Liver (tissue), 9 donors: ENCODE results near the gene LYPD4. TPM values are rescaled to one million over a fixed set of nuclear protein-coding genes. Genes with fewer than 3 reads are reported as not detected.

Experiments
- DNase-seq: peaks from one replicate; pipeline ENCODE4 v3.0.0-alpha.2; 2017; ENCODE audit warnings: low spot score
- H3K27ac ChIP-seq, 2 donors: one replicate each; pipeline ENCODE4 v1.7.0; 2013; ENCODE audit warnings: inconsistent platforms in 2 of 2, low read length in 2 of 2, control low read depth in 1 of 2, low read depth in 1 of 2, mild to moderate bottlenecking in 1 of 2
- H3K27me3 ChIP-seq, 4 donors: one replicate each; pipeline versions ENCODE4 v1.6.1 to v1.7.0; 2013; ENCODE audit warnings: low read length in 3 of 4, inconsistent platforms in 1 of 4, mild to moderate bottlenecking in 1 of 4, moderate library complexity in 1 of 4; ENCODE audit not compliant: control insufficient read depth in 4 of 4, insufficient read depth in 4 of 4
- H3K36me3 ChIP-seq, 4 donors: one replicate each; pipeline versions ENCODE4 v1.6.1 to v1.7.0; 2013; ENCODE audit warnings: low read length in 3 of 4, mild to moderate bottlenecking in 3 of 4, low read depth in 1 of 4, moderate library complexity in 1 of 4; ENCODE audit not compliant: control insufficient read depth in 4 of 4, insufficient read depth in 3 of 4
- H3K4me1 ChIP-seq, 4 donors: one replicate each; pipeline versions ENCODE4 v1.6.1 to v1.7.0; 2013; ENCODE audit warnings: low read length in 3 of 4, mild to moderate bottlenecking in 3 of 4, moderate library complexity in 1 of 4; ENCODE audit not compliant: control insufficient read depth in 4 of 4, insufficient read depth in 4 of 4
- H3K4me3 ChIP-seq, 3 donors: one replicate each; pipeline versions ENCODE4 v1.6.1 to v1.7.0; 2013; ENCODE audit warnings: low read length in 3 of 3, control low read depth in 1 of 3, low read depth in 1 of 3, mild to moderate bottlenecking in 1 of 3
- H3K9ac ChIP-seq, 2 donors: one replicate each; pipeline ENCODE4 v1.7.0; 2013; ENCODE audit warnings: low read length in 2 of 2, mild to moderate bottlenecking in 2 of 2, moderate library complexity in 2 of 2, control low read depth in 1 of 2, low read depth in 1 of 2
- H3K9me3 ChIP-seq, 4 donors: one replicate each; pipeline versions ENCODE4 v1.6.1 to v1.7.0; 2013; ENCODE audit warnings: low read length in 3 of 4; ENCODE audit not compliant: control insufficient read depth in 4 of 4
- EGR1 ChIP-seq, 2 donors: IDR thresholded peaks; 2 replicates each; pipeline ENCODE4 v1.6.1; 2016 to 2018; ENCODE audit warnings: antibody characterized with exemption in 2 of 2, low read depth in 2 of 2
- FOXA1 ChIP-seq: IDR thresholded peaks from 2 replicates; pipeline ENCODE4 v1.6.1; 2016; ENCODE audit warnings: antibody characterized with exemption
- GABPA ChIP-seq, 2 donors: IDR thresholded peaks in 1 of 2; conservative IDR thresholded peaks in 1 of 2; 2 replicates each; pipeline ENCODE4 v1.6.1; 2016; ENCODE audit warnings: antibody characterized with exemption in 2 of 2, mild to moderate bottlenecking in 1 of 2, moderate library complexity in 1 of 2
- HNF4A ChIP-seq, 2 donors: conservative IDR thresholded peaks; 2 replicates each; pipeline ENCODE4 v1.6.1; 2016; ENCODE audit warnings: antibody characterized with exemption in 2 of 2, mild to moderate bottlenecking in 2 of 2
- HNF4G ChIP-seq: IDR thresholded peaks from 2 replicates; pipeline ENCODE4 v1.6.1; 2016; ENCODE audit warnings: antibody characterized with exemption
- NR2F2 ChIP-seq: IDR thresholded peaks from 2 replicates; pipeline ENCODE4 v1.6.1; 2016; ENCODE audit warnings: antibody characterized with exemption
- RXRA ChIP-seq, 2 donors: IDR thresholded peaks; 2 replicates each; pipeline ENCODE4 v1.6.1; 2017 to 2018; ENCODE audit warnings: antibody characterized with exemption in 2 of 2, mild to moderate bottlenecking in 1 of 2
- SP1 ChIP-seq: IDR thresholded peaks from 2 replicates; pipeline ENCODE4 v1.6.1; 2018; ENCODE audit warnings: antibody characterized with exemption, mild to moderate bottlenecking
- TAF1 ChIP-seq: conservative IDR thresholded peaks from 2 replicates; pipeline ENCODE4 v1.6.1; 2016; ENCODE audit warnings: antibody characterized with exemption, mild to moderate bottlenecking
- WGBS: extraction: QIAGEN DNeasy Blood & Tissue Kit; methylation state at CpG from one replicate; pipeline ENCODE4 v1.1.7; 2013; 5-methylcytosine and 5-hydroxymethylcytosine counted together
- polyA plus RNA-seq, 2 donors: library from polyadenylated mRNA; stranded (reverse) in 1 of 2; unstranded in 1 of 2; fragments of 200-250 nt in 1 of 2; fragments of >200 nt in 1 of 2; fragmentation: Nextera tagmentation in 1 of 2; extraction: Ambion mirVana in 1 of 2; gene quantifications; one replicate each; pipeline versions ENCODE4 v1.2.1 to v1.2.3, GENCODE V29; 2013 to 2015
- total RNA-seq, 2 donors: library from RNA; depleted of rRNA; stranded (reverse); fragments of >200 nt; gene quantifications; one replicate each; pipeline ENCODE4 v1.2.3, GENCODE V29; 2014
- TF ChIP-seq, protein P1 (sequence below): fragments of 150-350 bp; IDR thresholded peaks from 2 replicates; pipeline ENCODE4 v1.5.1; 2017; ENCODE audit warnings: improper control_type of control experiment, low read depth, low read length; ENCODE audit not compliant: missing input control
- TF ChIP-seq, protein P2 (sequence below): IDR thresholded peaks from 2 replicates; pipeline ENCODE4 v1.6.1; 2016; ENCODE audit warnings: antibody characterized with exemption
- TF ChIP-seq, protein P3 (sequence below): IDR thresholded peaks from 2 replicates; pipeline ENCODE4 v1.6.1; 2016; ENCODE audit warnings: antibody characterized with exemption, mild to moderate bottlenecking
- donor health status: healthy.
- donor health status: healthy.
- donor health status: healthy.
- donor health status: healthy.
- donor health status: healthy.

LYPD4 gene
- total and polyA plus RNA-seq, 4 donors = not detected

DNA sequence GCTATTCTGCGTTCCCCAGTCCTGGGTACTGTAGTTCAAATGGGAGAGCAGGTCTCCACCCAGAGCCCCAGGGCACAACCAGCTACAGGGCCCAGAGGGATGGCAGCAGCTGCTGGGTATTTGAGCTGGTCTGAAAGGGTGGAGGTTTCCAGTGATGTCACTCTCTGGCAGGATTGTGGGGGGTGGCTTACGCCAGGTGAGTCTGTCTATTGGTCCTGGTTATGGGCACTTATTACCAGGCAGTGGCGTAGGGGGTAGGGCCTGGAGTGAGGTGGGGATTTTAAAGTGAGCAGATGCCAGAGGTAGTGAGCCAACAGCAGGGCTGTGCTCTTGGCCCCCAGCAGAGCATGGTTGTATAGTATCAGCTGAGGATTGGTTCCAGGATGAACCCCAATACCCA lies 21.8 kb upstream of the LYPD4 start:
- Histone ChIP-seq H3K27ac (no peak overlapping the region), H3K9me3 (no peaks in the 10 kb centered on the region), H3K36me3 (peaks cover 21 to 74% (median 47%) of the 10 kb centered on the region in 4 donors), H3K27me3 (no peaks in the 10 kb centered on the region), H3K9ac (no peak overlapping the region), H3K4me3 (no peak overlapping the region), H3K4me1 (peaks cover 0 to 19% (median 13%) of the 10 kb centered on the region in 4 donors)
- TF ChIP-seq, protein P1, sequence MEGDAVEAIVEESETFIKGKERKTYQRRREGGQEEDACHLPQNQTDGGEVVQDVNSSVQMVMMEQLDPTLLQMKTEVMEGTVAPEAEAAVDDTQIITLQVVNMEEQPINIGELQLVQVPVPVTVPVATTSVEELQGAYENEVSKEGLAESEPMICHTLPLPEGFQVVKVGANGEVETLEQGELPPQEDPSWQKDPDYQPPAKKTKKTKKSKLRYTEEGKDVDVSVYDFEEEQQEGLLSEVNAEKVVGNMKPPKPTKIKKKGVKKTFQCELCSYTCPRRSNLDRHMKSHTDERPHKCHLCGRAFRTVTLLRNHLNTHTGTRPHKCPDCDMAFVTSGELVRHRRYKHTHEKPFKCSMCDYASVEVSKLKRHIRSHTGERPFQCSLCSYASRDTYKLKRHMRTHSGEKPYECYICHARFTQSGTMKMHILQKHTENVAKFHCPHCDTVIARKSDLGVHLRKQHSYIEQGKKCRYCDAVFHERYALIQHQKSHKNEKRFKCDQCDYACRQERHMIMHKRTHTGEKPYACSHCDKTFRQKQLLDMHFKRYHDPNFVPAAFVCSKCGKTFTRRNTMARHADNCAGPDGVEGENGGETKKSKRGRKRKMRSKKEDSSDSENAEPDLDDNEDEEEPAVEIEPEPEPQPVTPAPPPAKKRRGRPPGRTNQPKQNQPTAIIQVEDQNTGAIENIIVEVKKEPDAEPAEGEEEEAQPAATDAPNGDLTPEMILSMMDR = no peak
- no peak for TF ChIP-seq SP1
- TF ChIP-seq FOXA1 = no peak
- no peak for TF ChIP-seq GABPA (IDR thresholded peaks at IDR 0.05 in 1 of 2, conservative IDR thresholded peaks at IDR 0.05 in 1 of 2)
- TF ChIP-seq RXRA (IDR thresholded peaks at IDR 0.05) = no peak
- no peak for TF ChIP-seq HNF4A (conservative IDR thresholded peaks at IDR 0.05)
- TF ChIP-seq EGR1 (IDR thresholded peaks at IDR 0.05; ENCODE audit: low read depth in 2 of 2) = no peak
- TF ChIP-seq, protein P2, sequence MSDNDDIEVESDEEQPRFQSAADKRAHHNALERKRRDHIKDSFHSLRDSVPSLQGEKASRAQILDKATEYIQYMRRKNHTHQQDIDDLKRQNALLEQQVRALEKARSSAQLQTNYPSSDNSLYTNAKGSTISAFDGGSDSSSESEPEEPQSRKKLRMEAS = no peak
- TF ChIP-seq HNF4G = no peak
- TF ChIP-seq, protein P3, sequence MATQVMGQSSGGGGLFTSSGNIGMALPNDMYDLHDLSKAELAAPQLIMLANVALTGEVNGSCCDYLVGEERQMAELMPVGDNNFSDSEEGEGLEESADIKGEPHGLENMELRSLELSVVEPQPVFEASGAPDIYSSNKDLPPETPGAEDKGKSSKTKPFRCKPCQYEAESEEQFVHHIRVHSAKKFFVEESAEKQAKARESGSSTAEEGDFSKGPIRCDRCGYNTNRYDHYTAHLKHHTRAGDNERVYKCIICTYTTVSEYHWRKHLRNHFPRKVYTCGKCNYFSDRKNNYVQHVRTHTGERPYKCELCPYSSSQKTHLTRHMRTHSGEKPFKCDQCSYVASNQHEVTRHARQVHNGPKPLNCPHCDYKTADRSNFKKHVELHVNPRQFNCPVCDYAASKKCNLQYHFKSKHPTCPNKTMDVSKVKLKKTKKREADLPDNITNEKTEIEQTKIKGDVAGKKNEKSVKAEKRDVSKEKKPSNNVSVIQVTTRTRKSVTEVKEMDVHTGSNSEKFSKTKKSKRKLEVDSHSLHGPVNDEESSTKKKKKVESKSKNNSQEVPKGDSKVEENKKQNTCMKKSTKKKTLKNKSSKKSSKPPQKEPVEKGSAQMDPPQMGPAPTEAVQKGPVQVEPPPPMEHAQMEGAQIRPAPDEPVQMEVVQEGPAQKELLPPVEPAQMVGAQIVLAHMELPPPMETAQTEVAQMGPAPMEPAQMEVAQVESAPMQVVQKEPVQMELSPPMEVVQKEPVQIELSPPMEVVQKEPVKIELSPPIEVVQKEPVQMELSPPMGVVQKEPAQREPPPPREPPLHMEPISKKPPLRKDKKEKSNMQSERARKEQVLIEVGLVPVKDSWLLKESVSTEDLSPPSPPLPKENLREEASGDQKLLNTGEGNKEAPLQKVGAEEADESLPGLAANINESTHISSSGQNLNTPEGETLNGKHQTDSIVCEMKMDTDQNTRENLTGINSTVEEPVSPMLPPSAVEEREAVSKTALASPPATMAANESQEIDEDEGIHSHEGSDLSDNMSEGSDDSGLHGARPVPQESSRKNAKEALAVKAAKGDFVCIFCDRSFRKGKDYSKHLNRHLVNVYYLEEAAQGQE = no peak
- DNase-seq = no peak
- 95% methylated on average over 3 of the region's 3 CpGs for WGBS

DNA sequence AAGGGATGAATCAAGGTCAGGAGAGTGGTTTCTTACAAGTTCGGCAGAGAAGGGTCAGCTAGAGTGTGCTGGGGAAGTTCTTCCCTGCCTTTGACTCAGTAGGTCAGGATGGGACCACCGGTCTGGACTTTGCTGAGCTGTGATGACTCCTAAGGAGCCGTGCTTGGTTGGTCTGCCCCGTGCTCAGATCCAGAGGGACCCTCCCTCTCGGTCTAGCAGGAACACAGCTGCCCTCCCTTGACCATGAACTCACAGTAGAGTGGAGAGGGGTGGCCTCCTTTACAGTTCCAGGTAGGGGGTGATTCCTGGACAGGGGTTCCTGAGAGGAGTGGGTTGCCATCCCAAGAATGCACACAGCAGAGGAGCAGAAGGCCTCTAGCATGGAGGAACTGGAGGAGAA lies 19.9 kb upstream of the LYPD4 start:
- H3K36me3 ChIP-seq = peaks cover 19 to 62% (median 42%) of the 10 kb centered on the region in 4 donors
- TF ChIP-seq NR2F2 (no peak), SP1 (no peak)
- H3K9ac ChIP-seq = no peak overlapping the region
- H3K27me3 ChIP-seq = no peaks in the 10 kb centered on the region
- H3K4me3 ChIP-seq = no peak overlapping the region
- H3K27ac ChIP-seq = no peak overlapping the region
- 94% methylated on average over 5 of the region's 5 CpGs for WGBS
- no peak for DNase-seq
- H3K4me1 ChIP-seq = peaks cover 4 to 24% (median 19%) of the 10 kb centered on the region in 4 donors
- no peaks in the 10 kb centered on the region for H3K9me3 ChIP-seq

DNA sequence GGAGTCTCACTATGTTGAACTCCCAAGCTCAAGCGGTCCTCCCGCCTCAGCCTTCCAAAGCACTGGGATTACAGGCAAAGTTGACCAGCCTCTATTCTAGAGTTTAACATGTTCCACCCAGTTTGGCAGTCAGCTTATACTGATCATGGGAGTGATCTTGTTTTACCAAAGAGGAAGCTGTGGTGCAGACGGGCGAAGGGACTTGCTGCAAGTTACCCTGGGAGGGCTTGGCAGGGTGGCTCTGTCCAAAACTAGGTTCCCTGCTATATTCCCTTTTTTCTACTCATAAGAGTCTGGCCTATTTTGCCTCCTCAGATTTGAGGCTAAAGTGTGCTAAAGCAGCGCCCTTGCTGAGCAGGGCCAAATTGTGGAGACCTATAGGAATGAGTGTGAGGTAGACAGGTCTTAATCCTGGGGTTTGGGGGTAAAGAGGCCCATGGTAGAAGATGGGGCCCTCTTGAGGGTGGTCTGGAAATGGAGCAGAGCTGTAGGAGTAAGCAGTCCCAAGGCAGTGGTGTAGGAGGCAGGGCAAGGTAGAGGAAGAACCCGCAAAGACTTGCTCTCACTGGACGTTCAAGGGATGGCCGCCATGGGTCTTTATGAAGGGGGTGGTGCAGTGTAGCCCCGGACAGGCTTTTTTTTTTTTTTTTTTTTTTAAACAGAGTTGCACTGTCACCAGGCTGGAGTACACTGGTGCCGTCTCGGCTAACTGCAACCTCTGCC lies 18.9 kb upstream of the LYPD4 start:
- 83% methylated on average over 11 of the region's 11 CpGs for WGBS
- Histone ChIP-seq H3K36me3 (peaks cover 11 to 52% (median 40%) of the 10 kb centered on the region in 4 donors), H3K4me1 (peaks cover 4 to 30% (median 25%) of the 10 kb centered on the region in 4 donors), H3K4me3 (no peak overlapping the region), H3K9me3 (no peaks in the 10 kb centered on the region), H3K27ac (no peak overlapping the region), H3K27me3 (no peaks in the 10 kb centered on the region), H3K9ac (no peak overlapping the region)
- DNase-seq = no peak
- TF ChIP-seq, protein P1 = no peak
- TF ChIP-seq, protein P2 = no peak
- no peak for TF ChIP-seq TAF1
- no peak for TF ChIP-seq HNF4G
- no peak for TF ChIP-seq GABPA (IDR thresholded peaks at IDR 0.05 in 1 of 2, conservative IDR thresholded peaks at IDR 0.05 in 1 of 2)
- TF ChIP-seq EGR1 (IDR thresholded peaks at IDR 0.05; ENCODE audit: low read depth in 2 of 2) = no peak
